GM23338 (cell line): ENCODE data around the gene SORL1. TPM values are rescaled to one million over a fixed set of nuclear protein-coding genes. Genes with fewer than 3 reads are reported as not detected.

Source experiments
- ATAC-seq: fragments of 200-7000 bp; cut with Tn5 transposase; 3 replicates; pipeline ENCODE4 v1.9.1; 2020
- DNase-seq: peaks from one replicate; pipeline ENCODE4 v3.0.0-alpha.2; 2015; ENCODE audit warnings: low spot score
- H2AFZ ChIP-seq: fragments of 200-600 bp; sonication (generic); 2 replicates; pipeline ENCODE4 v1.8.0; 2016; ENCODE audit warnings: antibody characterized with exemption, mild to moderate bottlenecking, moderate library complexity
- H3F3A ChIP-seq: fragments of 200-600 bp; sonication (generic); replicated peaks from 2 replicates; pipeline ENCODE4 v1.8.0; 2017; ENCODE audit warnings: antibody characterized with exemption, mixed run types, low read depth
- H3K27ac ChIP-seq: fragments of 200-600 bp; sonication (generic); 2 replicates; pipeline ENCODE4 v1.6.1; 2016; ENCODE audit warnings: low read depth
- H3K27me3 ChIP-seq: fragments of 200-600 bp; sonication (generic); 2 replicates; pipeline ENCODE4 v1.8.0; 2016; ENCODE audit warnings: mild to moderate bottlenecking, mixed run types, moderate library complexity; ENCODE audit not compliant: insufficient read depth
- H3K36me3 ChIP-seq: fragments of 200-600 bp; sonication (generic); 2 replicates; pipeline ENCODE4 v1.8.0; 2016; ENCODE audit warnings: mild to moderate bottlenecking; ENCODE audit not compliant: insufficient read depth
- H3K4me1 ChIP-seq: fragments of 200-600 bp; sonication (generic); 2 replicates; pipeline ENCODE4 v1.8.0; 2016; ENCODE audit warnings: mild to moderate bottlenecking, moderate library complexity; ENCODE audit not compliant: insufficient read depth
- H3K4me2 ChIP-seq: fragments of 200-600 bp; sonication (generic); 2 replicates; pipeline ENCODE4 v1.7.1; 2017; ENCODE audit warnings: mixed run types
- H3K4me3 ChIP-seq: fragments of 200-600 bp; sonication (generic); 2 replicates; pipeline ENCODE4 v1.6.1; 2016; ENCODE audit warnings: mixed run types
- H3K79me2 ChIP-seq: fragments of 200-600 bp; sonication (generic); replicated peaks from 2 replicates; pipeline ENCODE4 v1.8.0; 2017; ENCODE audit warnings: mild to moderate bottlenecking; ENCODE audit not compliant: insufficient read depth
- H3K9me2 ChIP-seq: fragments of 200-600 bp; sonication (generic); 2 replicates; pipeline ENCODE4 v1.8.0; 2017; ENCODE audit not compliant: insufficient read depth
- H4K20me1 ChIP-seq: fragments of 200-600 bp; sonication (generic); replicated peaks from 2 replicates; pipeline ENCODE4 v1.8.0; 2017; ENCODE audit warnings: mild to moderate bottlenecking; ENCODE audit not compliant: insufficient read depth
- H3K27ac Mint-ChIP-seq: 2 replicates; pipeline ENCODE4 v1.8.0; 2020; ENCODE audit warnings: inconsistent platforms, mild to moderate bottlenecking, moderate library complexity, mixed read lengths
- H3K27me3 Mint-ChIP-seq: 3 replicates; pipeline ENCODE4 v1.8.0; 2022; ENCODE audit warnings: low read depth, mild to moderate bottlenecking, moderate library complexity, mixed read lengths, inconsistent platforms; ENCODE audit not compliant: insufficient read depth, poor library complexity
- H3K36me3 Mint-ChIP-seq: 3 replicates; pipeline ENCODE4 v1.8.0; 2021; ENCODE audit warnings: low read depth, mild to moderate bottlenecking, inconsistent platforms, moderate library complexity, mixed read lengths
- H3K4me1 Mint-ChIP-seq: 3 replicates; pipeline ENCODE4 v1.8.0; 2020; ENCODE audit warnings: mild to moderate bottlenecking, inconsistent platforms, mixed read lengths
- H3K4me3 Mint-ChIP-seq: 3 replicates; pipeline ENCODE4 v1.8.0; 2021; ENCODE audit warnings: moderate library complexity, mild to moderate bottlenecking, inconsistent platforms, mixed read lengths
- H3K9me3 Mint-ChIP-seq: 3 replicates; pipeline ENCODE4 v1.8.0; 2020; ENCODE audit warnings: moderate library complexity, mild to moderate bottlenecking, inconsistent platforms, mixed read lengths
- CREB1 ChIP-seq: fragments of 250-450 bp; sonication (Bioruptor Pico); IDR thresholded peaks from 2 replicates; pipeline ENCODE4 v1.5.0; 2020; ENCODE audit warnings: low read depth, mild to moderate bottlenecking, moderate library complexity
- EZH2 ChIP-seq: fragments of 200-600 bp; sonication (generic); IDR thresholded peaks from one replicate; pipeline ENCODE4 v1.8.0; 2017; ENCODE audit warnings: antibody characterized with exemption, mild to moderate bottlenecking, low read depth; ENCODE audit not compliant: unreplicated experiment
- EZH2phosphoT487 ChIP-seq: fragments of 200-600 bp; sonication (generic); IDR thresholded peaks from one replicate; pipeline ENCODE4 v1.8.1; 2018; ENCODE audit warnings: antibody characterized with exemption; ENCODE audit not compliant: unreplicated experiment
- JUNB ChIP-seq: IDR thresholded peaks from one replicate; pipeline ENCODE4 v1.6.1; 2016; ENCODE audit warnings: antibody characterized with exemption; ENCODE audit not compliant: unreplicated experiment
- NANOG ChIP-seq: IDR thresholded peaks from 2 replicates; pipeline ENCODE4 v1.6.1; 2016; ENCODE audit warnings: antibody characterized with exemption, borderline replicate concordance
- POLR2AphosphoS5 ChIP-seq: IDR thresholded peaks from 2 replicates; pipeline ENCODE4 v1.6.1; 2016; ENCODE audit warnings: antibody characterized with exemption, low read depth
- STAT1 ChIP-seq: IDR thresholded peaks from one replicate; pipeline ENCODE4 v1.6.1; 2016; ENCODE audit warnings: antibody characterized with exemption; ENCODE audit not compliant: unreplicated experiment
- ZNF114 ChIP-seq: fragments of 250-450 bp; sonication (Bioruptor Pico); IDR thresholded peaks from 2 replicates; pipeline ENCODE4 v1.5.0; 2020; ENCODE audit warnings: mild to moderate bottlenecking, moderate library complexity
- ZNF331 ChIP-seq: fragments of 250-450 bp; sonication (Bioruptor Pico); IDR thresholded peaks from 2 replicates; pipeline ENCODE4 v1.5.0; 2020; ENCODE audit warnings: low read depth, mild to moderate bottlenecking, moderate library complexity
- polyA plus RNA-seq: library from polyadenylated mRNA; unstranded; fragments of >200 nt; fragmentation: Nextera tagmentation; extraction: Ambion mirVana; gene quantifications from 2 replicates; pipeline ENCODE4 v1.2.1, GENCODE V29; 2016
- total RNA-seq: library from RNA; depleted of rRNA; stranded (reverse); fragments of >200 nt; shearing (Covaris generic); gene quantifications from 2 replicates; pipeline ENCODE4 v1.2.3, GENCODE V29; 2014
- TF ChIP-seq, protein P1 (sequence below), 2 experiments: fragments of 200-600 bp in 1 of 2; sonication (generic) in 1 of 2; conservative IDR thresholded peaks; 2 replicates each; pipeline versions ENCODE4 v1.5.1 to v1.6.1; 2016 to 2017; ENCODE audit warnings: antibody characterized with exemption in 2 of 2, low read depth in 2 of 2, mild to moderate bottlenecking in 2 of 2, moderate library complexity in 1 of 2
- TF ChIP-seq, protein P2 (sequence below): IDR thresholded peaks from 2 replicates; pipeline ENCODE4 v1.6.1; 2016; ENCODE audit warnings: antibody characterized with exemption
- TF ChIP-seq, protein P3 (sequence below): fragments of 250-450 bp; sonication (Bioruptor Pico); IDR thresholded peaks from 2 replicates; pipeline ENCODE4 v1.5.0; 2020; ENCODE audit warnings: mild to moderate bottlenecking, moderate library complexity
- TF ChIP-seq, protein P4 (sequence below): IDR thresholded peaks from one replicate; pipeline ENCODE4 v1.6.1; 2018; ENCODE audit warnings: antibody characterized with exemption; ENCODE audit not compliant: unreplicated experiment

The SORL1 gene
- total and polyA plus RNA-seq, 2 experiments from 2014 or later, result 23.0 to 78.8 TPM

DNA sequence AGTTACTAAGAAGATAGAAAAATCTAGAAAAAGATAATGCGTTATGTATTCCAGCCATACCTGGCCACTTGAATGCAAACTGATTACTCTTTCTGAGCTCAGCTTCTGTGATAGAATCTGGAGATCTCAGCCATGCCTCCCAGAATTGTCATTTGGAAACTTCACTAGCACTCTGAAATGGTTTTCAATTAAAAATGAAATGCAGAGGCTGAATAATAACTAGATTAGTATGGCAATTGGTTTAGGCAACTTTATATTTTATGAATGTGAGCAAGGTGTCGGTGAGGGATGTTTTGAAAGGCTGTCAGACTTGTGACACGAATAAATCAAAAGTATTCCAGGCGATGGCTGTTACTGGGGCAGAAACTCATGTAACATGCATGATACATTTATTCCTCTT lies 129.5 kb downstream of the SORL1 start:
- H3K9me2 ChIP-seq, result no peaks in the 10 kb centered on the region
- H3K36me3 ChIP-seq, result peaks cover 58% of the 10 kb centered on the region
- ATAC-seq (no peak), DNase-seq (no peak)
- no peak overlapping the region for H3K4me2 ChIP-seq
- no peaks in the 10 kb centered on the region for H3K4me1 Mint-ChIP-seq
- no peaks in the 10 kb centered on the region for H3K27me3 Mint-ChIP-seq
- H3K27ac Mint-ChIP-seq, result no peak overlapping the region
- no peaks in the 10 kb centered on the region for H3K79me2 ChIP-seq
- TF ChIP-seq, protein P1, sequence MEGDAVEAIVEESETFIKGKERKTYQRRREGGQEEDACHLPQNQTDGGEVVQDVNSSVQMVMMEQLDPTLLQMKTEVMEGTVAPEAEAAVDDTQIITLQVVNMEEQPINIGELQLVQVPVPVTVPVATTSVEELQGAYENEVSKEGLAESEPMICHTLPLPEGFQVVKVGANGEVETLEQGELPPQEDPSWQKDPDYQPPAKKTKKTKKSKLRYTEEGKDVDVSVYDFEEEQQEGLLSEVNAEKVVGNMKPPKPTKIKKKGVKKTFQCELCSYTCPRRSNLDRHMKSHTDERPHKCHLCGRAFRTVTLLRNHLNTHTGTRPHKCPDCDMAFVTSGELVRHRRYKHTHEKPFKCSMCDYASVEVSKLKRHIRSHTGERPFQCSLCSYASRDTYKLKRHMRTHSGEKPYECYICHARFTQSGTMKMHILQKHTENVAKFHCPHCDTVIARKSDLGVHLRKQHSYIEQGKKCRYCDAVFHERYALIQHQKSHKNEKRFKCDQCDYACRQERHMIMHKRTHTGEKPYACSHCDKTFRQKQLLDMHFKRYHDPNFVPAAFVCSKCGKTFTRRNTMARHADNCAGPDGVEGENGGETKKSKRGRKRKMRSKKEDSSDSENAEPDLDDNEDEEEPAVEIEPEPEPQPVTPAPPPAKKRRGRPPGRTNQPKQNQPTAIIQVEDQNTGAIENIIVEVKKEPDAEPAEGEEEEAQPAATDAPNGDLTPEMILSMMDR (conservative IDR thresholded peaks at IDR 0.05; ENCODE audit: low read depth in 2 of 2), result no peak
- TF ChIP-seq, protein P2, sequence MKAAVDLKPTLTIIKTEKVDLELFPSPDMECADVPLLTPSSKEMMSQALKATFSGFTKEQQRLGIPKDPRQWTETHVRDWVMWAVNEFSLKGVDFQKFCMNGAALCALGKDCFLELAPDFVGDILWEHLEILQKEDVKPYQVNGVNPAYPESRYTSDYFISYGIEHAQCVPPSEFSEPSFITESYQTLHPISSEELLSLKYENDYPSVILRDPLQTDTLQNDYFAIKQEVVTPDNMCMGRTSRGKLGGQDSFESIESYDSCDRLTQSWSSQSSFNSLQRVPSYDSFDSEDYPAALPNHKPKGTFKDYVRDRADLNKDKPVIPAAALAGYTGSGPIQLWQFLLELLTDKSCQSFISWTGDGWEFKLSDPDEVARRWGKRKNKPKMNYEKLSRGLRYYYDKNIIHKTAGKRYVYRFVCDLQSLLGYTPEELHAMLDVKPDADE, result no peak
- TF ChIP-seq, protein P3, sequence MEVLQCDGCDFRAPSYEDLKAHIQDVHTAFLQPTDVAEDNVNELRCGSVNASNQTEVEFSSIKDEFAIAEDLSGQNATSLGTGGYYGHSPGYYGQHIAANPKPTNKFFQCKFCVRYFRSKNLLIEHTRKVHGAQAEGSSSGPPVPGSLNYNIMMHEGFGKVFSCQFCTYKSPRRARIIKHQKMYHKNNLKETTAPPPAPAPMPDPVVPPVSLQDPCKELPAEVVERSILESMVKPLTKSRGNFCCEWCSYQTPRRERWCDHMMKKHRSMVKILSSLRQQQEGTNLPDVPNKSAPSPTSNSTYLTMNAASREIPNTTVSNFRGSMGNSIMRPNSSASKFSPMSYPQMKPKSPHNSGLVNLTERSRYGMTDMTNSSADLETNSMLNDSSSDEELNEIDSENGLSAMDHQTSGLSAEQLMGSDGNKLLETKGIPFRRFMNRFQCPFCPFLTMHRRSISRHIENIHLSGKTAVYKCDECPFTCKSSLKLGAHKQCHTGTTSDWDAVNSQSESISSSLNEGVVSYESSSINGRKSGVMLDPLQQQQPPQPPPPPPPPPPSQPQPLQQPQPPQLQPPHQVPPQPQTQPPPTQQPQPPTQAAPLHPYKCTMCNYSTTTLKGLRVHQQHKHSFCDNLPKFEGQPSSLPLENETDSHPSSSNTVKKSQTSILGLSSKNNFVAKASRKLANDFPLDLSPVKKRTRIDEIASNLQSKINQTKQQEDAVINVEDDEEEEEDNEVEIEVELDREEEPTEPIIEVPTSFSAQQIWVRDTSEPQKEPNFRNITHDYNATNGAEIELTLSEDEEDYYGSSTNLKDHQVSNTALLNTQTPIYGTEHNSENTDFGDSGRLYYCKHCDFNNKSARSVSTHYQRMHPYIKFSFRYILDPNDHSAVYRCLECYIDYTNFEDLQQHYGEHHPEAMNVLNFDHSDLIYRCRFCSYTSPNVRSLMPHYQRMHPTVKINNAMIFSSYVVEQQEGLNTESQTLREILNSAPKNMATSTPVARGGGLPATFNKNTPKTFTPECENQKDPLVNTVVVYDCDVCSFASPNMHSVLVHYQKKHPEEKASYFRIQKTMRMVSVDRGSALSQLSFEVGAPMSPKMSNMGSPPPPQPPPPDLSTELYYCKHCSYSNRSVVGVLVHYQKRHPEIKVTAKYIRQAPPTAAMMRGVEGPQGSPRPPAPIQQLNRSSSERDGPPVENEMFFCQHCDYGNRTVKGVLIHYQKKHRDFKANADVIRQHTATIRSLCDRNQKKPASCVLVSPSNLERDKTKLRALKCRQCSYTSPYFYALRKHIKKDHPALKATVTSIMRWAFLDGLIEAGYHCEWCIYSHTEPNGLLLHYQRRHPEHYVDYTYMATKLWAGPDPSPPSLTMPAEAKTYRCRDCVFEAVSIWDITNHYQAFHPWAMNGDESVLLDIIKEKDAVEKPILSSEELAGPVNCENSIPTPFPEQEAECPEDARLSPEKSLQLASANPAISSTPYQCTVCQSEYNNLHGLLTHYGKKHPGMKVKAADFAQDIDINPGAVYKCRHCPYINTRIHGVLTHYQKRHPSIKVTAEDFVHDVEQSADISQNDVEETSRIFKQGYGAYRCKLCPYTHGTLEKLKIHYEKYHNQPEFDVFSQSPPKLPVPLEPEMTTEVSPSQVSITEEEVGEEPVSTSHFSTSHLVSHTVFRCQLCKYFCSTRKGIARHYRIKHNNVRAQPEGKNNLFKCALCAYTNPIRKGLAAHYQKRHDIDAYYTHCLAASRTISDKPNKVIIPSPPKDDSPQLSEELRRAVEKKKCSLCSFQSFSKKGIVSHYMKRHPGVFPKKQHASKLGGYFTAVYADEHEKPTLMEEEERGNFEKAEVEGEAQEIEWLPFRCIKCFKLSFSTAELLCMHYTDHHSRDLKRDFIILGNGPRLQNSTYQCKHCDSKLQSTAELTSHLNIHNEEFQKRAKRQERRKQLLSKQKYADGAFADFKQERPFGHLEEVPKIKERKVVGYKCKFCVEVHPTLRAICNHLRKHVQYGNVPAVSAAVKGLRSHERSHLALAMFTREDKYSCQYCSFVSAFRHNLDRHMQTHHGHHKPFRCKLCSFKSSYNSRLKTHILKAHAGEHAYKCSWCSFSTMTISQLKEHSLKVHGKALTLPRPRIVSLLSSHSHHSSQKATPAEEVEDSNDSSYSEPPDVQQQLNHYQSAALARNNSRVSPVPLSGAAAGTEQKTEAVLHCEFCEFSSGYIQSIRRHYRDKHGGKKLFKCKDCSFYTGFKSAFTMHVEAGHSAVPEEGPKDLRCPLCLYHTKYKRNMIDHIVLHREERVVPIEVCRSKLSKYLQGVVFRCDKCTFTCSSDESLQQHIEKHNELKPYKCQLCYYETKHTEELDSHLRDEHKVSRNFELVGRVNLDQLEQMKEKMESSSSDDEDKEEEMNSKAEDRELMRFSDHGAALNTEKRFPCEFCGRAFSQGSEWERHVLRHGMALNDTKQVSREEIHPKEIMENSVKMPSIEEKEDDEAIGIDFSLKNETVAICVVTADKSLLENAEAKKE, result no peak
- no peak for TF ChIP-seq ZNF114
- TF ChIP-seq STAT1, result no peak
- no peak for TF ChIP-seq ZNF331 (CRISPR knock-in tag)
- no peak for TF ChIP-seq JUNB
- no peak for TF ChIP-seq POLR2AphosphoS5
- TF ChIP-seq EZH2, result no peak
- TF ChIP-seq EZH2phosphoT487, result no peak
- TF ChIP-seq CREB1, result no peak
- TF ChIP-seq, protein P4, sequence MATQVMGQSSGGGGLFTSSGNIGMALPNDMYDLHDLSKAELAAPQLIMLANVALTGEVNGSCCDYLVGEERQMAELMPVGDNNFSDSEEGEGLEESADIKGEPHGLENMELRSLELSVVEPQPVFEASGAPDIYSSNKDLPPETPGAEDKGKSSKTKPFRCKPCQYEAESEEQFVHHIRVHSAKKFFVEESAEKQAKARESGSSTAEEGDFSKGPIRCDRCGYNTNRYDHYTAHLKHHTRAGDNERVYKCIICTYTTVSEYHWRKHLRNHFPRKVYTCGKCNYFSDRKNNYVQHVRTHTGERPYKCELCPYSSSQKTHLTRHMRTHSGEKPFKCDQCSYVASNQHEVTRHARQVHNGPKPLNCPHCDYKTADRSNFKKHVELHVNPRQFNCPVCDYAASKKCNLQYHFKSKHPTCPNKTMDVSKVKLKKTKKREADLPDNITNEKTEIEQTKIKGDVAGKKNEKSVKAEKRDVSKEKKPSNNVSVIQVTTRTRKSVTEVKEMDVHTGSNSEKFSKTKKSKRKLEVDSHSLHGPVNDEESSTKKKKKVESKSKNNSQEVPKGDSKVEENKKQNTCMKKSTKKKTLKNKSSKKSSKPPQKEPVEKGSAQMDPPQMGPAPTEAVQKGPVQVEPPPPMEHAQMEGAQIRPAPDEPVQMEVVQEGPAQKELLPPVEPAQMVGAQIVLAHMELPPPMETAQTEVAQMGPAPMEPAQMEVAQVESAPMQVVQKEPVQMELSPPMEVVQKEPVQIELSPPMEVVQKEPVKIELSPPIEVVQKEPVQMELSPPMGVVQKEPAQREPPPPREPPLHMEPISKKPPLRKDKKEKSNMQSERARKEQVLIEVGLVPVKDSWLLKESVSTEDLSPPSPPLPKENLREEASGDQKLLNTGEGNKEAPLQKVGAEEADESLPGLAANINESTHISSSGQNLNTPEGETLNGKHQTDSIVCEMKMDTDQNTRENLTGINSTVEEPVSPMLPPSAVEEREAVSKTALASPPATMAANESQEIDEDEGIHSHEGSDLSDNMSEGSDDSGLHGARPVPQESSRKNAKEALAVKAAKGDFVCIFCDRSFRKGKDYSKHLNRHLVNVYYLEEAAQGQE, result no peak
- TF ChIP-seq NANOG, result no peak
- H3K9me3 Mint-ChIP-seq, result peaks cover 11% of the 10 kb centered on the region
- H3K27me3 ChIP-seq, result no peaks in the 10 kb centered on the region
- H3K4me3 ChIP-seq, result no peak overlapping the region
- H3F3A ChIP-seq, result no peaks in the 10 kb centered on the region
- H2AFZ ChIP-seq, result no peak overlapping the region
- H3K4me1 ChIP-seq, result no peaks in the 10 kb centered on the region
- H3K27ac ChIP-seq, result no peak overlapping the region
- no peak overlapping the region for H3K4me3 Mint-ChIP-seq
- peaks cover 5% of the 10 kb centered on the region; the same call in 1 of the 2 replicates for H4K20me1 ChIP-seq
- H3K36me3 Mint-ChIP-seq, result peaks cover 79% of the 10 kb centered on the region
